Measurements from ENCODE around the gene BTBD2.

BTBD2 gene

GRCh38 chr19:2050349-2050990, 35.0 kb upstream of the BTBD2 start:
- peak overlapping the region; percentile 89 for H3K4me3 ChIP-seq (ENCODE audit: extremely low read depth, insufficient read depth, low read length, poor library complexity, severe bottlenecking)
- H3K27ac ChIP-seq (ENCODE audit: low read depth, low read length, severe bottlenecking): no peak overlapping the region
- peaks cover 36% of the 10 kb centered on the region for H3K36me3 ChIP-seq (ENCODE audit: control insufficient read depth, insufficient read depth, low read length)
- 0% methylated on average over 13 to 40 of the region's 49 CpGs for WGBS, 2 experiments (ENCODE audit: insufficient coverage in 2 of 2)
- peaks cover 24% of the 10 kb centered on the region for H3K4me1 ChIP-seq (ENCODE audit: control insufficient read depth, insufficient read depth, low read length, poor library complexity, severe bottlenecking)
- no peaks in the 10 kb centered on the region for H3K9me3 ChIP-seq (ENCODE audit: control insufficient read depth, low read length)

GRCh38 chr19:2049741-2050348, 34.3 kb upstream of the BTBD2 start:
- H3K9me3 ChIP-seq (ENCODE audit: control insufficient read depth, low read length): no peaks in the 10 kb centered on the region
- peak overlapping the region; percentile 89 for H3K4me3 ChIP-seq (ENCODE audit: extremely low read depth, insufficient read depth, low read length, poor library complexity, severe bottlenecking)
- H3K4me1 ChIP-seq (ENCODE audit: control insufficient read depth, insufficient read depth, low read length, poor library complexity, severe bottlenecking): peaks cover 25% of the 10 kb centered on the region
- no peak overlapping the region for H3K27ac ChIP-seq (ENCODE audit: low read depth, low read length, severe bottlenecking)
- WGBS, 2 experiments (ENCODE audit: insufficient coverage in 2 of 2): 14 to 15% methylated on average over 9 of the region's 16 CpGs
- H3K36me3 ChIP-seq (ENCODE audit: control insufficient read depth, insufficient read depth, low read length): peaks cover 36% of the 10 kb centered on the region

GRCh38 chr19:2048959-2049740, 33.6 kb upstream of the BTBD2 start:
- Histone ChIP-seq H3K4me1 (ENCODE audit: control insufficient read depth, insufficient read depth, low read length, poor library complexity, severe bottlenecking) (peaks cover 25% of the 10 kb centered on the region), H3K9me3 (ENCODE audit: control insufficient read depth, low read length) (no peaks in the 10 kb centered on the region), H3K4me3 (ENCODE audit: extremely low read depth, insufficient read depth, low read length, poor library complexity, severe bottlenecking) (peak overlapping the region; percentile 89), H3K27ac (ENCODE audit: low read depth, low read length, severe bottlenecking) (no peak overlapping the region), H3K36me3 (ENCODE audit: control insufficient read depth, insufficient read depth, low read length) (peaks cover 36% of the 10 kb centered on the region)
- WGBS, 2 experiments (ENCODE audit: insufficient coverage in 2 of 2): 88 to 92% methylated on average over 12 to 27 of the region's 27 CpGs

- Histone ChIP-seq H3K4me1 (ENCODE audit: control insufficient read depth, insufficient read depth, low read length, poor library complexity, severe bottlenecking) (peaks cover 25% of the 10 kb centered on the region), H3K9me3 (ENCODE audit: control insufficient read depth, low read length) (no peaks in the 10 kb centered on the region), H3K27ac (ENCODE audit: low read depth, low read length, severe bottlenecking) (no peak overlapping the region), H3K36me3 (ENCODE audit: control insufficient read depth, insufficient read depth, low read length) (peaks cover 36% of the 10 kb centered on the region), H3K4me3 (ENCODE audit: extremely low read depth, insufficient read depth, low read length, poor library complexity, severe bottlenecking) (no peak overlapping the region)
- 96 to 97% methylated on average over 14 of the region's 17 CpGs for WGBS, 2 experiments (ENCODE audit: insufficient coverage in 2 of 2)
Observed at GRCh38 chr19:2048104-2048958, 32.8 kb upstream of the BTBD2 start.

- WGBS, 2 experiments (ENCODE audit: insufficient coverage in 2 of 2): 92 to 95% methylated on average over 16 to 21 of the region's 22 CpGs
- no peak overlapping the region for H3K27ac ChIP-seq (ENCODE audit: low read depth, low read length, severe bottlenecking)
- H3K4me3 ChIP-seq (ENCODE audit: extremely low read depth, insufficient read depth, low read length, poor library complexity, severe bottlenecking): no peak overlapping the region
- peaks cover 41% of the 10 kb centered on the region for H3K36me3 ChIP-seq (ENCODE audit: control insufficient read depth, insufficient read depth, low read length)
- no peaks in the 10 kb centered on the region for H3K9me3 ChIP-seq (ENCODE audit: control insufficient read depth, low read length)
- peaks cover 28% of the 10 kb centered on the region for H3K4me1 ChIP-seq (ENCODE audit: control insufficient read depth, insufficient read depth, low read length, poor library complexity, severe bottlenecking)
Observed at GRCh38 chr19:2047449-2048103, 32.1 kb upstream of the BTBD2 start.

GRCh38 chr19:2047076-2047448, 31.5 kb upstream of the BTBD2 start:
- Histone ChIP-seq H3K27ac (ENCODE audit: low read depth, low read length, severe bottlenecking) (no peak overlapping the region), H3K36me3 (ENCODE audit: control insufficient read depth, insufficient read depth, low read length) (peaks cover 44% of the 10 kb centered on the region), H3K9me3 (ENCODE audit: control insufficient read depth, low read length) (no peaks in the 10 kb centered on the region), H3K4me3 (ENCODE audit: extremely low read depth, insufficient read depth, low read length, poor library complexity, severe bottlenecking) (no peak overlapping the region), H3K4me1 (ENCODE audit: control insufficient read depth, insufficient read depth, low read length, poor library complexity, severe bottlenecking) (peaks cover 32% of the 10 kb centered on the region)
- 90 to 94% methylated on average over 4 to 6 of the region's 6 CpGs for WGBS, 2 experiments (ENCODE audit: insufficient coverage in 2 of 2)

- Histone ChIP-seq H3K4me1 (ENCODE audit: control insufficient read depth, insufficient read depth, low read length, poor library complexity, severe bottlenecking) (peaks cover 31% of the 10 kb centered on the region), H3K36me3 (ENCODE audit: control insufficient read depth, insufficient read depth, low read length) (peaks cover 50% of the 10 kb centered on the region)
- 94 to 96% methylated on average over 34 to 43 of the region's 50 CpGs for WGBS, 2 experiments (ENCODE audit: insufficient coverage in 2 of 2)
Observed at GRCh38 chr19:2046046-2046907, 30.8 kb upstream of the BTBD2 start.

GRCh38 chr19:2045501-2046045, 30.1 kb upstream of the BTBD2 start:
- Histone ChIP-seq H3K36me3 (ENCODE audit: control insufficient read depth, insufficient read depth, low read length) (peaks cover 57% of the 10 kb centered on the region), H3K4me3 (ENCODE audit: extremely low read depth, insufficient read depth, low read length, poor library complexity, severe bottlenecking) (no peak overlapping the region), H3K9me3 (ENCODE audit: control insufficient read depth, low read length) (no peaks in the 10 kb centered on the region), H3K4me1 (ENCODE audit: control insufficient read depth, insufficient read depth, low read length, poor library complexity, severe bottlenecking) (peaks cover 31% of the 10 kb centered on the region), H3K27ac (ENCODE audit: low read depth, low read length, severe bottlenecking) (no peak overlapping the region)
- 97% methylated on average over 14 of the region's 14 CpGs for WGBS, 2 experiments (ENCODE audit: insufficient coverage in 2 of 2)

More at GRCh38 chr19:2046046-2046907, 30.8 kb upstream of the BTBD2 start:
- Histone ChIP-seq H3K27ac (ENCODE audit: low read depth, low read length, severe bottlenecking) (no peak overlapping the region), H3K9me3 (ENCODE audit: control insufficient read depth, low read length) (no peaks in the 10 kb centered on the region), H3K4me3 (ENCODE audit: extremely low read depth, insufficient read depth, low read length, poor library complexity, severe bottlenecking) (no peak overlapping the region)

GRCh38 chr19:2044709-2045500, 29.4 kb upstream of the BTBD2 start:
- Histone ChIP-seq H3K9me3 (ENCODE audit: control insufficient read depth, low read length) (no peaks in the 10 kb centered on the region), H3K27ac (ENCODE audit: low read depth, low read length, severe bottlenecking) (no peak overlapping the region), H3K4me1 (ENCODE audit: control insufficient read depth, insufficient read depth, low read length, poor library complexity, severe bottlenecking) (peaks cover 31% of the 10 kb centered on the region), H3K36me3 (ENCODE audit: control insufficient read depth, insufficient read depth, low read length) (peaks cover 63% of the 10 kb centered on the region), H3K4me3 (ENCODE audit: extremely low read depth, insufficient read depth, low read length, poor library complexity, severe bottlenecking) (no peak overlapping the region)
- 93 to 94% methylated on average over 14 to 18 of the region's 18 CpGs for WGBS, 2 experiments (ENCODE audit: insufficient coverage in 2 of 2)
